ENCODE measurements around the gene EBF3.

EBF3 gene

DNA sequence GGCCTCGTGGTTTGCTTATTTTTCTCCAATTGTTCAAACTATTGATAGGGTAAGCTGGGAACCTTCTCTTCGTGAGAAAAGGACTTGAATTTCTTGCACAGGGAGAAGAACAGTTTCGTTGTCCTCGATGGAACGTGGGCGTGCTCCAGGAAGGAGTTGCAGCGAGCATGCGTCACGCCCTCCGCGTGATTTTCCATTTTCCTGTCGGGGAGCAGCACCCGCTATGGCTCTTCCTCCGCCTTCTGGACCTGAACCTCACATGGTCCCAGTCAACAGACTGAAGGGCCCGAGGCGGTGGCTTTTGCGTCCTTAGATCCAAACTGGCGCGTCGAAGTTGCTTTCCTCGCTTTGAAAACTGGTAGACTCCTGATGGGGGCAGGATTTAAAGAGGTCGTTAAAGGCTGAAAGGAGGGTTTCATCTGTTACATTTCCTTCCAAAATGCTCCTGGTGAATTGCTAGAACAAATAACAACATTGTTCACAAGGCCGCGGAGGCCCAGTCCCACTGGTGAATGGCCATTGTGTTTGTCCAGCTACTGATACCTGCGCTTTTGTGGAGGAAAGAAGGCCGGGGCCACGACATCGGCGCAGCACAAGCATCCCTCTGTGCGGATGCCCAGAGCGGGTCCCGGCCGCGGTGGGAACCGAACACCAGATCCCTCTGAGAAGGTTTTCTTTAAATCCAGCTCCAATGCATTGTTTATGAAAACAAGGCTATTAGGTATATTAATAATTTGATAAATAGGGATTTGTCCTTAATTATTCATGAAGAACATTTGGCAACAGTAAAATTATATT lies 75.9 kb downstream of the EBF3 start:
- no peak for DNase-seq

DNA sequence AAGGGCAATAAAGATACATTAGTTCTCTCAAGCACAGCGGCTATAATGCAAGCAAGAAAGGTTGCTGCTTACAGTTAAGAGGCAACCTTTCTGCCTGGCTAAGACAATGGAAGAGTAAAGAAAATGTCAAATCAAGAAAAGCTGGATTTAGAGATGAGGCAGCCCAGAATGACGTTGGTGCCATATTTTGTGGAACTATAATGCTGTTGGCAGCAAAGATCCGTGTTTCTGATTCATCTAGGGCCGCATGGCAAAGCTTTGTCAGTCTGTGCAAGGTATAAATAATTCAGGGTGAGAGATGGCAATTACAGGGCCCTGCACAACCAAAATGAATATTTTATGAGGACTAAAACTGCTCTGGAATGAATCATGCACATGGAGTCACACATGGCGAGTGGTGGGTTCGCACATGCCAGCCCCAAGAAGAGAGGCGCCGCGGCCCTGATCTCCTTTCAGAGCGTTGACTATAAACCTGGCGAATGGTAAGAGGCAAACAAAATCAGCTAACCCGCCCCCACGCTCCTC lies 76.6 kb downstream of the EBF3 start:
- DNase-seq, result no peak

DNA sequence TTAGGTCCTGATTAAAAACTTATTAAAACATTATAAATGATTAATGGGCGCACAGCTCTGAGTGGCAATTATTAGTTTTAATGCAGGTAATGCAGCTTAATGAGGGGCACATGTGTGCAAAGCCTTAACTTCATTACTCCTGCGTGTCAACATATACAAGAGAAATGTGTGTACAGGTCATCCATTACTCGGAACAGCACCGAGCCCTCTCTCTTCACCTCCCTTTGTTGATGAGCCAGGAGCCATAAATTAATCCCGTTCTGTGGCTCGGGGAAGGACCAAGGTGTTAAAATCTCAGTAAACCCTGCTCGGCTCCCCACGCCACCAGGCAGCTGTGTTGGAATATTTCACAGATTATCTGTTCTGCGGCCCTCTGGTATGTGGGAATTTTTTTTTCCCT lies 77.8 kb downstream of the EBF3 start:
- no peak for DNase-seq

DNA sequence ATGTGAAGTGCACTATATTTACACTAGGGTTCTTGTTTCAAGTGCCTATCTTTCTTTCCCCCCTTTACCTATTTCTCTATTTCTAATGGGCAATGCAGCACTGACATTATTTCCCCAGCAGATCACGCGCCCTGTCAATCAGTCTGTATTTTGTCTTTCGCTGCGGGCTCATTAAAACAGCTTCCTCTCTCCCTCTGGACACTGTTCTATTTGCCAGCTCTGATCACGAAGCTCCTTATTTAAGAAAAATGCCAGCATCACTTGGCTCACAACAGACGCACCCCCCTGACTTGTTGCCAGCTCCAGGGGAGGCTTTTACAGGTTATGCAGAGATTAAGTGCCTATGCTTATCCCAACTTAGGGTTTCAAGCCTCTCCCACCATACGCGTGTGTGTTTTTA lies 78.5 kb downstream of the EBF3 start:
- no peak for DNase-seq

DNA sequence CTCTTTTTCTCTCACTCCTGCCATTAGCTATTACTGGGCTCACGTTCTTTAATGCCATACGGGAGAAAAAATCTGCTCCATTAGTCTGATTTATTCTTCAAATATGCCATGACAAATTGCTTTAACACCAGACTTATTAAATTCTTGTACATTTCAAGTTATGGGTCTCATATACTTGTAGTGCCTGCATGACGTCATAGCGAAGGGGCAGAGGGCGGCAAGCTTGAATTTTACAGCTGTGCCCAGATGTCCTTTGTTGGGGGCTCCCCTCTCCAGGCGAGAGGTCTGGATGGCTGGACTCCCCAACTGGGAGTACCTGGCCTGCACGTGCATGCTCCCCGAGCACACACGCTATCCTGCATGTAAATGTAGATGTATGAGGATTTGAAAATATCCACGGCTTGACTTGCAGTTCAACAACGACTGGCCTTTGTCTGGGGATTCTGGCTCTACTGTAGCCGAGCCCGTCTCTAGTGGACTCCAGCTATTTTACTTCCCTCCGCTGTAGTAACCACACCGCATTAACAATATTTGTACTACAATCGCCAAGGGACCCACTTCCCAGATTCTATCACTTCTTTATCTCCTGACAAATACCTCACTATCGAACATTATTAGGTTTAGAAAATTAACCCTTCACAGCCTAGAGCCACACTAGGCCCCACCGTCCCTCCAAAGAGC lies 79.5 kb downstream of the EBF3 start:
- DNase-seq, result no peak

DNA sequence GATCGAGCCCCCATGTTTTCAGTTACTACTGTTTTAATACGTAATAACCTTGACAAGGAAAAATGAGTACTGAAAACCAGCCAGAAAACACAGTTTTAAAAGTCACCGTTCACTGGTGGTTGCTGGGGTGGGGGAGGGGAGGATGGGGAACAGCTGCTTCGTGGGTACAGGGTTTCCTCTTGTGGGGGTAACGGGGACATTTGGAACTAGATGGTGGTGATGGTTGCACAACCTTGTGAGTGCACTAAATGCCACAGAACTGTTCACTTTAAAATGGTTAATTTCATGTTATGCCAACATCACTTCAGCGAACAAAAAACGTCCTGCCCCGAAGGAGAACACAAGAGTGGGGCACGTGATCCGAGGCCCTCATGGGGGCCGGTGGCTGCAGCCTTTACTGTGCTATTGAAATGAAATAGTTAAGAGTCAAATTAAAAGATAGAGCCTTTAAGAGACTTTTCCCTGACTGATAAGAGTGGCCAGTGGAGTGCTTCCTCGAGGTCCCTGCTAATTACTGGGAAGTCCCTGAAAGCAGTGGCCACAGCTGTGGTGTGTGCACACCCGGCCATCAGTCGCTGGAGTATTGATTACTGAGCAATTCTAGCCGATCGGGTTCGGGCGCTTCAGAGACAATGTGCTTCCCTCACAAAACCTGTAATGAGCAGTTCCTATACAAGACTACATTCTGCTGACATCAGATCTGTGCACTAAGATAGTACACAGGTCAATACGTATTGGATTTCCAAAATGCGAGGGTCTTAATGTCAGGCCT lies 80.3 kb downstream of the EBF3 start:
- DNase-seq, result no peak

DNA sequence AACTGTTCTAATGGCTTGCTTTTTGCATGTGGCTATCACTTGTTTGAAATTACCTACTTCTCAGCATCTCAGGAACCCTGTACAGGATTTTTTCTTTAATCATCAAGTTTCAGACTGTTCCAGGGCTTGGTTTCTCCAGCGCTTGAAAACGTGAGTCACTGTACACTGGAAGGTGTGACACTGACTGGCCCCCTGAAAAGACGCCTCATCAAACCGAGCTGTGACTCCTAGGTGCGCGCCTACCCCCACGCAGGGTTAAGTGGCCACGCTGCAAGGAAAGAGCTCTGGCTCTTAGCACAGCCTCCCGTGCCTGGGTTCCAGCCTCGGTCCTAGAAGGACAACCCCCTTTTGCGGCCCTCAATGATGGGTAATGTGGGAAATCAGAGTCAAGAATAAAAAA lies 81.0 kb downstream of the EBF3 start:
- DNase-seq, result no peak

DNA sequence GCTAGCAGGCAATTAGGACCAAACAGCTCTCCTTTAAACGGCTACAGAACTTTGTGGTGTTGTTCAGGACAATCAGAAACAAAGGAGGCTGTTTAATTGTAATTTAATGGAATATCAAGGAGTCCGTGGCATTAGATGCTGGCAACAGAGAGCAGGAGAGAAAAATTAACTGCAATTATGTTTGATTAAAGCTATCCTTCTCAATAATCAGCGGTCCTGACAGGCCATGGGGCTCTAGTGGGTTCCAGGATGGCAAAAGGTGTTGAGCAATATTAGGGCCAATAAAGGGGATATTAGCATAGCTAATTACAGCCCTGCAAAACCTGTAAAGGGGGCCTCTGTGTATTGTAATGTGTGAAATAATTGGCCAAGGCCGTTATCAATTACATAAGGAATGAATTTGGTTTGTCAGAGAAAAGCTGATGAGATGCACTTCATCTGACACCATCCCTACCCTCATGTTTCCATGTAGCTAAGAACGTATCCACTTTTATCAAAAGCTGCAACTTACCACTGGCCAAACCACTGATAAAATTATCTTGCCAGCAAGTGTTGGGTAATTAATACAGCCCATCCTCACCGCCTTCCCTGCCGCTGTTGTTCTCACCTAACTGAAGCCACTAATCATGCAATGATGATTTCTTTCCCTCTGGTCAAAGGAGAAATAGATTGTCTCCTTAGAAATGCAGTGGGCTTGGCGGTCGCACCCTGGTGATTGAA lies 81.6 kb downstream of the EBF3 start:
- DNase-seq, result no peak

DNA sequence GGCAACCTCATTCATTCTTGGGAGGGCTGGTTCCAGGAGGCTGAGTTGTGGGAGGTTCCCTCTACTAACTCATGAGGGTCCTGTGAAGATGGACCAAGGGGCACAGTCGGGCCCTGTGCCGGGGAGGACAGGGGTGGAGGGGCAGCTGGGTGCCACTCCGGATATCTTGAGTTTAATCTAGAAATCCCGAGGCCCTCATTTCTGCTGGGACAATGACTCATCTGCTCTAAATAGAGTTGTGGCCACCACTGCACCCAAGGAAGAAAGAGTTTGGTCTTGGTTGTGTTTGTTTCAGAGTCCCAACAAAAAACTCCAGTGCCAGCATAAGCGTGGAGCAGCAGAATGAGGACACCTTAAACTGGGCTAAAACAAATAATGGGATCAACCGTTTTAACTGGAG lies 82.4 kb downstream of the EBF3 start:
- DNase-seq, result no peak

DNA sequence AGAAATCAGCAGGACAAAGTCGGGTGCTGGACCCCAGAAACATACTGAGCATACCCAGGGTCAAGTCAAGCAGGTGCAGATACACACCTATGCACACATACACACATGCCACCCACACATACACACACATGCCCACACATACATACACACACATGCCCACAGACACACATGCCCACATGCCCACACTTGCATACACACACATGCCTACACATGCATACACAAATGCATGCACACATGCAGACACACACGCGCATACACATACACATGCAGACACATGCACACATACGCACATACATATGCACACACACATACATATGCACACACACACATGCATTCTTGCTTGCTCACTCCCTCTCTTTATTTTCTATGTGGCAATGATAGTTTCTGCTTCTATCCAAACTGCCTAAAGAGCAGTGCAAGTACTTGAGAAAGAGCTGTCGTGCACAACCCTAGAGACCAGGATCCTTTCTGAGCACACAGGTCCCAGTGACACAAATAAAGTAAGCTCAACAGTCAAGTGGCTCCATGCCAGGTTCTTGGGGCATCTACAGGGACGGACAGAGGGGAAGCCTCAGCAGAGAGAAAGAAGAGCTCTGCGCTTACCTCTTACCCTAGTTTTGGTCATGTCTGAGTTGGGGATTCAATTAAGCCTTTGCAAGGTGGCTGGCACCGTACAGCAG lies 83.7 kb downstream of the EBF3 start:
- no peak for DNase-seq

DNA sequence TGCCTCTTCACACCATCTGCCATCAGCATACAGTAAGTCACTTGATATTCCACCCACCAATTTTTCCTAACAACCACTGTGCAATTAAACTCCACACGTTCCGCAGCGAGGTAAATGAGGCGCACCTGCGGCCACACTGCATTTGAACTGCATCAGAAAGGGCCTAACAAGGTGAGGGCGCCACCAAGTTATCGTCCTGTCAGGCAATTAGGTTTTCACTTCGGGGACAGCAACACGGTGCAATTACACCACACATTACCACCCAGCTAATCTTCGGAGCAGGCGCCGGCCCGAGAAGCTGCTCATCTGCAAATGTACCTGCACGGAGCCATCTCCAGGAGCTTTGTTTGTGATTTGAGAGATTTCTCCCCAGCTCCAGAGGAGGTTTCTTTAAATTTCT lies 84.4 kb downstream of the EBF3 start:
- DNase-seq, result no peak

DNA sequence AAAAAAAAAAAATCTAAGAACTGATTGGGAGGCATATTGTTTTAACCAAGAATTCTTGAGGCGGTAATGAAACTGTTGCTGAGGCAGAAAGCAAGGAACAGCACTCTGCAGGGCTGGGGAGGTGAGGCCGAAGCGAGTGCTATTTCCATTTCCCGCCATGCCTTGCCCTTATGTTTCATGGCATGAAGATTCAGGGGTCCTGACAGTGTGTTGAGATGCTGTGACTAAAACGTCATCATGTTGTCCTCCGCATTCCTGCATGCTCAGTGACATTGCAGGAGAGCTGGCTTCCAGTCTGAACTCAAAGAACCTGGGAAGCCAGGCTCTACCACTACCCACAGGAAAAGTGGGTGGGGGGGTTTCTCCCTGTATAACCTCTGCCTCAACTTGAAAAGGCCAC lies 85.2 kb downstream of the EBF3 start:
- no peak for DNase-seq

DNA sequence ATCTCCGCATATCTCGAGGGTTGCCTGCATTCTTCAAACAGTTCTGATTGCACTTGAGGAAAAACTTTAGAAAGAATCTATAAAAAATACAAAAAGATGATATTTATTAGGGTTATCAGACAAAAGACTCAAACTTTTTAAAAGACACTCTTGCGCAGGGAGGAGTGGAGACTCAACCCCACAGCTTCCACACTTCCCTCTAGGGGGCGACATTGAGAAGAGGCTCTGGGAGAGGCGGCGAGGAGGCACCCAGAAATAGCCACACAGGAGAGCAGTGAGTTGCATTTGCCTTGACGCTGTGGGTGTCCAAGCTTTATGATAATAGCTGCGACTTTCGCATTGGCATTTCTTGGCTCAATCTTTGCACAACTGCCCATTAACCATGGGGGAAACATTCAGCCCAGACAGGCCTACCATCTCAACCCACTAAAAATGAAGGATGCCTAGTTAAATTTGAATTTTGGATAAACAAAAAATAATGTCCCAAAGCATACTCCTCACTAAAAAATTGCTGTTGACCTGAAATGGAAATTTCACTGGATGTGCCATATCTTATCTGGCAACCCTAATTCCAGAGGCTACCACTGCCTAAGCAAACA lies 86.2 kb downstream of the EBF3 start:
- DNase-seq, result no peak

DNA sequence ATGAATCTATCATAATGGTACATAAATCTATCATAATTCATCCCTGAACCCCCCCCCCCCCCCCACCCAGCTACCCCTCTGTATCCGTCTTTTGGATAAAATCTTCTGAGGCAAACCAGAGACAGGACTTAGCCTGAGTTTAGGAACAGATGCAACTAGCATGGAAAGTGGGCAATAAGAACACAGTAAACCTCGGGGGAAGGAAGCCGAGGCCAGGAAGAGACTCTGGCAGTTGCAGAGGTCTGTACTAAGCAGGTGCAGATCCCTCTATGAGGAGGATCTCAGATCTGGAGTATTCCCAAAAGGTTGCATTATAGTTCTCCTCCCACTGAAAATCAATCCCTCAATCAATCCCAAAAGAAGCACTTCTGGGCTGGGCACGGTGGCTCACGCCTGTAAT lies 87.2 kb downstream of the EBF3 start:
- DNase-seq, result no peak

DNA sequence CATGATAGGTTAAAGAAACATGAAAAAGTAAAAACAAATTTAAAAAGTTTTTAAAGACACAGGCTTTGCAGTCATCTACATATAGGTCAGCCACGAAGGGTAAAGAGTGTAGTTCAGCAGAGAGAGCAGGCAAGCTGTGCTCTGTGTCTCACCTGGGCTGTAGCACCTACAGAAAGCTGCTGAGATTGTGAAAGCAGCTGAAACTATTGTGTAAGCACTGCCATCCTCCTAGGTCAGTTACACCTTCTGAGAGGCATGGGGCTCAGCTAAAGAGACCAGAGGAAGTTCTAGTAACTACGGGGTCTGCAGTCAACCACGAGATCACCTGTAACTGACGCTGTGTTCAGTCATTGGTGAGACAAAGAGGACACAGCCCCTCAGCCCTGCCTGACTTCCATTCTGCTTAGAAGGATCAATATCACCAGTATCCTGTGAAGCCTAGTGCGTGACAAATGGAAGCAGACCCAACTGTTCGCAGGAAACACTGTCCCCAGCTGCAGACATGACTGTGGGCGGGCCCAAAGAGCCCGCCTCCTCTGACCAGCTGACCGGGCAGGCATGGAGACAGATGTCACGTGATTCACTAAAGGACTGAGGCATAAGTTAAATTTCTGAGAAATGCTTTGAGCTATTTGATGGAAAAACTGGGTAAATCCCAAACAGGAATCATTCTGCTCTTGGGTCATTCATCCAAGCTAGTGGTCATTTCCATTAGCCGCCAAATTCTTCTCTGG lies 87.9 kb downstream of the EBF3 start:
- DNase-seq, result no peak

DNA sequence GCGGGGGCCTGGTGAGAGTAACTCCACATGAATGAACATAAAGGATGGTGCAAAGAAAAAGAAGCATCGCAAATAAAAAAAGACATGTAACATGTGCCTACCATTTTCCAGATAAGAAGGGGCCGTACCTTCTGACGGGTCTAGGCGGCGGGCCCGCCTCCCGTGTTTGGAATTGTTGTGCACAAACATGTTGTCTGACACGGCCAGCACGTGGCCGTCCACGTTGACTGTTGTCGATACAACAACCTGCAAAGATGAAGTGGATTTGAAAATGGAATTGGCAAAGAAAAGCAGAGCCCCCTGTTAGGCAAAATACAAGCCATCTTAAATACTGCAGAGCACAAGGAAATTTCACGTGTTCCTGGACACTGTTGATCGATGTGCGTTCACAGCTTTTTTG lies 90.7 kb downstream of the EBF3 start:
- no peak for DNase-seq

DNA sequence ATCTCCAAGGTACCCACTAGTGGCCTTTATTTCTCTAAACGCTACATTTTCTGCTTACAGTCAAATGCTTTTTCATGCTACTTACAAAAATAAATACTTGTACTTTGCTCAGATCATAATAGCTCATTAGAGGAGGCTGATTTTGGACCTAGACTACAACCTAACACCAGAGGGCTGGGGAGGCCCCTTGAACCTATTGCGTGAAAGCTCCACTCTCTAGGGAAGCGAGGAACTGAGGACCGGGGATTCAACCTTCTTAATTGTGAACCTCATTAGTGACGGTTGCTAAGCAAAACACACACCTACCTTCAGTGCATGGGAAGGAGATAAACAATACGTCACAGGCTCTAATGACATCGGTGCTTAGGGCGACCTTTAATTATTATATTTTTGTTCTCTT lies 92.1 kb downstream of the EBF3 start:
- no peak for DNase-seq

DNA sequence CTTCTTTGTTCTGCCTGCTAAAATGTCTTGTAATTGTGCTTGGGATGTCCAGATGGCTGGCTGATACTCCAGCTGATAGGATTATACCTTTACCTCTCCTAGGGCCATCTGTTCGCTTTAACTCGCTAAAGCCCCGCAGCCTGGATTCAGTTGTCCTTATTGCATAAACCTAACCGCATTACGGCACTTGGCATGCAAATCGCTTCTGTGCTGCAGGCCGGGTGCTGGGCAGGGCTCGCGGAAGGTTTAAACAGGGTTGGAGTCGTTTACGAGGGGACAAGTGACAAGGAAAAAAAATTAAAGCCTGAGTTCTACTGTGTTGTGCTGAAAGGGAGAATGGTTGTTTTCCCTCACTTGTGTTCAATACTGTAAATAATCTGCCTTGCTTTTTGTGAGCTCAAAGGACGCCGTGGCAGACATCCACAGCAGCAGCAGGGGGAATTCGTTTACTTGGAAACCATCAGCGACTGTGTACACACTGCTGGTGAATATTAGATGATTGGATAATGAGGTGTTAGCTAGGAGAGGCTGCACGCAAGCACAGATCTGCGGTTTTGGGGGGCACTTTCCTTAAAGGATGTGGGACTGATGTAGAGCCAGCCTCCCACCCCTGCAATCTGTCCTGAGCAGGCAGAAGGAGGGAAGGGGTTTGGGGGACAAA lies 93.0 kb downstream of the EBF3 start:
- DNase-seq, result peak; percentile 67

DNA sequence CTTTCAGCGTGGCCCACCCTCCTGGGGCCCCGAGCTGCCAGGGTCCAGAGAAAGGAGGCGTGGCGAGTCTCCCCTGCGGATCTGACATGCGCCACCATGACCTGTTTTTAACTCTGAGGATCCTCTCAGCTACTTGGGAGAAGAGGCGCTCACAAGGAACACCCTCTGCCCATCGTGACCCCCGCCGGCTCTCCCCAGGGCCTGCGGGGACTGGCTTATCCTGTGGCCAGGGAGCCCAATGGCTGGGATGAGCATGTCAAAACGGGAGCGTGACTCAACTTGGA lies 93.7 kb downstream of the EBF3 start:
- DNase-seq, result no peak

DNA sequence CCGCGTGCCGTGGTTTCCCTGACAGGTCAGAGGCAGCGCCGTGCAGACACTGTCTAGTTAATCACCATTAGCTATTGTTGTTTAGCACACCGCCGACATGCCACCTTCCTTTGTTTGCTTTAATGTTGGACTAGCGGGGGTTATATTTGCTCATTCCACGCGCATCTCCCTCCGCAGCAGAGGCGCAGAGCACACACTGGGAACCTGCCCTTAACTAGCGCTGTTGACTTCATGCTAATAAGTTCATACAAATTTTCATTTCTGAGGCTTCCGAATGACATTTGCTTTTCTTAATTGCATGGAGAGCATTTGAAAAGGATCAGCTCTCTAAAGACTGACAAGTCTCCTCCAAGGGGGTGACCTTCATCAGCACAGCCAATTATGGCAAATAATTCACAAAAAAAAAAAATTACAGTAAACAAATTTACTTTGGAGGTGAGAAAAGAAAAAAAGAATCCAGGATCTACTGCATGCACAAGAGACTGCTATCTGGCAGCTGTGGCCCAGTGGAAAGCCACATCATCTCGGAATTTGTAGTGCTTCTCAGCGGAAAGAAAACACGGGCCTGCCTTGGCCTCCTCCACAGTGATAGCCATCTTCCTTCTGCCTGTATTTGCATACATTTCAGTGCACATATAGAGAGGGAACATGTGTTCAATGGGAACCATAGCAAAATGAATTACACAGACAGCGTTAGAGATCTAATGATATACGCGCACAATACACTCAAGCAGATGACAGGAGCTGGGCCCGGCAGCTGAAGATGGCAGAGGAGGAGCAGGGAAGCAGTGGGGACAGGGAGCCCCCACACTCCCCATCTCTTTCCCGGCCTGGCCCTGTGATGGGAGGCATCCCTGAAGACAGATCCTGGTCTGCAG lies 94.2 kb downstream of the EBF3 start:
- DNase-seq, result no peak
